ENCODE results near the gene HLA-B.

DNA sequence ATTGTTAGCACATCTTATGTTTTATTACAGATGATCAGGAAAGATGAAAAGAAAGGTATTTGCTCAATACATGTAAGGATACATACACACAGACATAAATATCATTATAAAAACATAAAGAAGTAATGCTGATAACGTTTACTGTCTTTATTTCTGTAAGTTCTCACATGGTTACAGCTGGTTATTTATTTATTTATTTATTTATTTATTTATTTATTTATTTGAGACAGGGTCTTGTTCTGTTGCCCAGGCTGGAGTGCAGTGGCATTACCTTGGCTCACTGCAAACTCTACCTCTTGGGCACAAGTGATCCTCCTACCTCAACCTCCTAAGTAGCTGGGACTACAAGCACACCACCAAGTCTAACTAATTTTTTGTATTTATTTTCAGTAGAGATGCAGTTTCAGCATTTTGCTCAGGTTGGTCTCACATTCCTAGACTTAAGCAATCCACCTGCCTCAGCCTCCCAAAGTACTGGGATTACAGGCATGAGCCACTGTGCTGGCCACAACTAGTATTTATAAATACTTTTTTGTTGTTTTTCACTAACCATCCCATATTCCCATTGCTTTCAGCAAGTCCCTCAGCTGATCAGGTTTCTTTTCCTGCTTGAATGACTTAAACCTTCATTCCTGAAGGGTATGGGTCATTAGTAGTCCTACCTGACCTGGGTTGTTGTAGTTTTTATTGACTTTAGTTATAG lies 35.8 kb downstream of the HLA-B start:
- TF ChIP-seq, protein P1, sequence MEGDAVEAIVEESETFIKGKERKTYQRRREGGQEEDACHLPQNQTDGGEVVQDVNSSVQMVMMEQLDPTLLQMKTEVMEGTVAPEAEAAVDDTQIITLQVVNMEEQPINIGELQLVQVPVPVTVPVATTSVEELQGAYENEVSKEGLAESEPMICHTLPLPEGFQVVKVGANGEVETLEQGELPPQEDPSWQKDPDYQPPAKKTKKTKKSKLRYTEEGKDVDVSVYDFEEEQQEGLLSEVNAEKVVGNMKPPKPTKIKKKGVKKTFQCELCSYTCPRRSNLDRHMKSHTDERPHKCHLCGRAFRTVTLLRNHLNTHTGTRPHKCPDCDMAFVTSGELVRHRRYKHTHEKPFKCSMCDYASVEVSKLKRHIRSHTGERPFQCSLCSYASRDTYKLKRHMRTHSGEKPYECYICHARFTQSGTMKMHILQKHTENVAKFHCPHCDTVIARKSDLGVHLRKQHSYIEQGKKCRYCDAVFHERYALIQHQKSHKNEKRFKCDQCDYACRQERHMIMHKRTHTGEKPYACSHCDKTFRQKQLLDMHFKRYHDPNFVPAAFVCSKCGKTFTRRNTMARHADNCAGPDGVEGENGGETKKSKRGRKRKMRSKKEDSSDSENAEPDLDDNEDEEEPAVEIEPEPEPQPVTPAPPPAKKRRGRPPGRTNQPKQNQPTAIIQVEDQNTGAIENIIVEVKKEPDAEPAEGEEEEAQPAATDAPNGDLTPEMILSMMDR (IDR thresholded peaks at IDR 0.05; ENCODE audit: low read length): no peak
- TF ChIP-seq EZH2 (IDR thresholded peaks at IDR 0.05; ENCODE audit: borderline replicate concordance, low read length): no peak

All from OCI-LY1 (cell line).